GM21619 (cell line): ENCODE results near the gene DCC.

Source experiments
- ATAC-seq: cut with Tn5 transposase; IDR thresholded peaks from one replicate; pipeline ENCODE4 v1.9.1; 2021; ENCODE audit not compliant: unreplicated experiment

DCC gene

GRCh38 chr18:53360501-53361443, 1020.8 kb downstream of the DCC start:
- ATAC-seq: no peak

DNA sequence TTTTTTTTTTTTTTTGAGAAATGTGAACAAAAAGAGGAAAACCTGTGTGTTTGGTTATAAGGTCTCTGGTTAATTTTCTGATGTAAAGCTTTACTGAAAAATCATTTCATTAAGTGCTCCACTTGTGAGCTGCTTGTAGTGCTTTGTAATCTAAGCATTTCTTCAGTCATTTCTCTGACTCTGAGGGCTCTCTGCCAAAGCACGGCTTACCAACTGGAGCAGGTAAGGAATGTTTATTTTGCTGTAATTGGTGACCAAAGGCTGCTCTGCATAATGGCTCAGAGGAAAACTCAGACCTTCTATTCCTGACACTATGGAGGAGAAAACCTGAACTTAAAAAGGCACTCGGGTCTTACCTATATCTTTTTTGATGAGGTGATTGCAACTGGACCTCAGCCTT, 1035.6 kb downstream of the DCC start:
- no peak for ATAC-seq

- no peak for ATAC-seq
Measured at GRCh38 chr18:53380063-53380639, 1040.2 kb downstream of the DCC start.

DNA sequence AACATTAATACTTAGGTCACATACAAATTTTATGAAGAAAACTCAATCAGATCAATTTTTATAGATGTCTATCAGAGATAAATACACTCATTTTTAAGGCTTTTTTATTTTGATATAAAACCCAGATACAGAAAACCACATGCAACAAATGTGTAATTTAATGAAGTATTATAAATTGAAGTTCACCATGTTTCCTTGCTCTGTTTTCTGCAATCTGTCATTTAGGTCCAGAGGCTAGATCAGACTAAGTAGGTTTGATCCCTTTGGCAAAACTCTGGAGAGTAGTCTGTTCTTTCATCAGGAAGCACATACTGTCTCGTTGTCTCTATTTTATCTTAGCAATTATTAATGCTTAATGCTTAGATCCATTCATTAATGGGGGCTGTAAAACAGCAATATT, 1042.9 kb downstream of the DCC start:
- ATAC-seq: no peak

DNA sequence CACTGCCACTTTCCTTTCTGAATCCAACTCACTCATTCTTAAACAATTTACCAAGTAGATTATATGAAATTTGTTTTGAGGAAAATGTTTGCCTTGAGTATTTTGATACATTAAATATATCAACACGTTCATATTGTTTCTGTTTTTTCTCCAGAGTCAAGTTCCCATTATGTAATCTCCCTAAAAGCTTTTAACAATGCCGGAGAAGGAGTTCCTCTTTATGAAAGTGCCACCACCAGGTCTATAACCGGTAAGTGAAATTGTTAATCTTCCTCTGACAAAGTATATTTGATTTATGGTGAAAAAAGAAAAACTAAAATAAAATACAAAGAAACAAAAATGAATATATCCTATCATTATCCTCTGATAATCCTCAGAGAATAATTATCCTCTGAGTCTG, 1045.9 kb downstream of the DCC start:
- ATAC-seq: no peak

GRCh38 chr18:53387581-53387980, 1047.6 kb downstream of the DCC start:
- no peak for ATAC-seq

DNA sequence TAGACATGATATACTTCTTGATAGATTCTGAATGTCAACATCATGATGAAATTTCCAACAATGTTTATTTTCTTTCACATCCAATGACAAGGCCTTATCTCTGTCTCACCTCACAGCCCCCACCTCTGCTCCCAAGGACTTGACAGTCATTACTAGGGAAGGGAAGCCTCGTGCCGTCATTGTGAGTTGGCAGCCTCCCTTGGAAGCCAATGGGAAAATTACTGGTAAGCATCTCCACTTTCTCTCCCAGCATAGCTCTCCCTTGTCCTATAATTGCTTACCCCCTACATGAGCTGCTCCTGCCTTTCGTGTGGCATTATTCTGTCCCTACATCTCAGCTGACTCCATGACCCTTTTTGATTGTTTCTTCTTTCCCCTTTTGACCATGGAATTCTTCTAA, 1062.7 kb downstream of the DCC start:
- no peak for ATAC-seq

DNA sequence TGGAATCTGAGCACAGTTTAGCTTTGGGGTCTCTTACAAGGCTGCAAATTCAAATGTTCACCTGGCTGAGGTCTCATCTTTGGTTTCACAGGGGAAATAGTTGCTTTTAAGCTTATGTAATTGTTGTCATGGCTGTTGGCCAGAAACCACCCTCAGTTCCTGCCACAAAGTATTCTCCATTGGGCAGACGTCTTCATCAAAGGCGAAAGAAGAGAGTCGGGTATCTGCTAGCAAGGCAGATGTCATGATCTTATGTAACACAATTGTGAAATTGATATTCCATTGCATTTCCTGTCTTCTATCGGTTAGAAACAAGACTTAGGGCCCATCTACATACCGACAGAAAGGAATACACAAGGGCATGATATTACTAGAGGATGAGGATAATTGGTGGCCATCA, 1068.3 kb downstream of the DCC start:
- ATAC-seq: no peak

DNA sequence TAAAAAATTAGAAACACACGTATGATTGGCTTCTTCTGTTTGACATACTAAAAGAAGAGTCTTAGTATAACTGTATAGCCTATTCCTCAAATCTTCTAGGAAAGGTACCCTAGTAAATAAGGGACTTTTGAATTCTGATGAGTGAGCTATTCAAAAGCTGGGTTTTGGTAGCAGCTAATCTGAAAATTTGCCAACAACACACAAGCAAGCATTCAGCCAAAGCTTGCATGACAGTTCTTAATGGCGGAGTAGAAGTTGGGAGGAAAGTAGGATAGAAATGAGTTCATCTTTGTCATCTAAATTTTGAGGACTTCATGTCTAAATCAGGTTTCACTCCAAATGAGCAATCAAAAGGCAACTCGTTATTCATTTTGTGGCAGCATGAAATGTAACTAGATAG, 1071.5 kb downstream of the DCC start:
- no peak for ATAC-seq

DNA sequence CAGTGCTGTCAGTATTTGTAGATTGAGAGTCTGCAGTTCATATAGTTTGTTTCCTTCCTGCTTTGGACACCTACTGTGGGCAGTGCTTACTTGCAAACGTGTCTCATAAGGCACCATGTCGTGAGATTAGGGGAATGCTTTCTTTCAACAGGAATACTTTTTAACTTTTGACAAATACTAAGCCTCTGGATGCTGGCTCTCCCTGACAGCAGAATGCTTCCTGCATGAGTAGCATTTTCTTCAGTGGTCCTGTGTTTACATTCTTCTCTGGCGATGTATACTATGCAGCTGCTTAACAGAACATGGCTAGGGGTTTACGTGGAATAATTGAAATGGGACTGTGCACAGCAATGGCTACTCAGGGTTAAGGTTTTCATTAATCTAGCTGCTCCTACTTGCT, 1077.0 kb downstream of the DCC start:
- ATAC-seq: no peak

- no peak for ATAC-seq
Measured at GRCh38 chr18:53421869-53422268, 1081.9 kb downstream of the DCC start.

- ATAC-seq: no peak
Measured at GRCh38 chr18:53422896-53423295, 1082.9 kb downstream of the DCC start.

- ATAC-seq: no peak
Measured at GRCh38 chr18:53426666-53427184, 1086.7 kb downstream of the DCC start.

- no peak for ATAC-seq
Measured at GRCh38 chr18:53441761-53442414, 1101.9 kb downstream of the DCC start.

GRCh38 chr18:53442415-53442783, 1102.4 kb downstream of the DCC start:
- ATAC-seq: no peak

DNA sequence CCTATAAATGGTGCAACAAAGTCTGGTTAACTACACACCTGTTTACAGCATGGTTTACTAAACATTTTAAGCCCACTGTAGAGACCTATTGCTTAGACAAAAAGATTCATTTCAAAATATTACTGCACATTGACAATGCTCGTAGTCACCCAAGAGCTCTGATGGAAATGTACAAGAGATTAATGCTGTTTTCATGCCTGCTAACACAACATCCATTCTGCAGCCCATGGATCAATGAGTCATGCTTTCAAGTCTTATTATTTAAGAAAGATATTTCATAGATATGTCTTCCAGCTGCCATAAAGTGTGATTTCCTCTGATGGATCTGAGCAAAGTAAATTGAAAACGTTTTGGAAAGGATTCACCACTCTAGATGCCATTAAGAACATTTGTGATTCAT, 1103.3 kb downstream of the DCC start:
- ATAC-seq: no peak

- ATAC-seq: no peak
Measured at GRCh38 chr18:53443831-53444230, 1103.8 kb downstream of the DCC start.

GRCh38 chr18:53451902-53452301, 1111.9 kb downstream of the DCC start:
- ATAC-seq: no peak

GRCh38 chr18:53457068-53457467, 1117.1 kb downstream of the DCC start:
- no peak for ATAC-seq

GRCh38 chr18:53458268-53458667, 1118.3 kb downstream of the DCC start:
- no peak for ATAC-seq

DNA sequence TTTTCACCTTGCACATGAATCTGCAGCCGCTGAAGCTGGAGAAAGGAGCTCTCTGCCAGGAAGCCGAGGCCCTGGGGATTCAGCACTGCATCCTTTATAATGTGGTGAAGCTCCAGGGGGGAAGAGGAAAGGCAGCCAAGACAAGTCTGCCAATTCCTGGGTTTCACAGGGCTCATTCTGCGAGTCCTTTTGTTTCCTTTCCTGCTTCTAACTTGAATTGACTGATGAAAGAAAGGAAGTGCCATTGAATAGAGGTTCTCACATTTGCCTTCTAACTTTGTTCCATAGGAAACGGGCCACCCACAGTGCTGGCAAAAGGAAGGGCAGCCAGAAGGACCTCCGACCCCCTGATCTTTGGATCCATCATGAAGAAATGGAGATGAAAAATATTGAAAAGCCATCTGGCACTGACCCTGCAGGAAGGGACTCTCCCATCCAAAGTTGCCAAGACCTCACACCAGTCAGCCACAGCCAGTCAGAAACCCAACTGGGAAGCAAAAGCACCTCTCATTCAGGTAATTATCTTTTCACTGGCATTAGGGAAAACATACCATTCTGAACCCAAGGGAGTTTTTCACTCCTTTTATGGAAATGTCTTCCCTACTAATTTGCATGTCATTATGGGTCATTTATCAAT, 1119.1 kb downstream of the DCC start:
- no peak for ATAC-seq
